Measurements from ENCODE around the gene SP6.

SP6 gene

GRCh38 chr17:47850692-47851573 lies at the start of gene SP6:
Gene SP6 (minus strand): TSS chr17:47851163. CDS start chr17:47848429, 2,734 bp downstream.
- H2AFZ ChIP-seq (ENCODE audit: low read depth, low read length): peak within 1 kb of the TSS; percentile 16; the same call in 1 of the 2 replicates
- H3K4me1 ChIP-seq (ENCODE audit: low read length): peaks cover 20% of the 10 kb centered on the region
- no peaks in the 10 kb centered on the region for H3K36me3 ChIP-seq (replicated peaks; ENCODE audit: low read depth, low read length)
- peak within 1 kb of the TSS; percentile 63 for H3K9ac ChIP-seq (ENCODE audit: low read length)
- H3K4me3 ChIP-seq (ENCODE audit: low read length): peak within 1 kb of the TSS; percentile 73
- H3K4me2 ChIP-seq (ENCODE audit: low read length): peak within 1 kb of the TSS; percentile 94
- peaks cover 43% of the 10 kb centered on the region for H3K27me3 ChIP-seq (ENCODE audit: low read depth, low read length)
- H4K20me1 ChIP-seq (ENCODE audit: insufficient read depth, low read length): no peaks in the 10 kb centered on the region
- H3K79me2 ChIP-seq (ENCODE audit: low read length): peaks cover 10% of the 10 kb centered on the region; the same call in 1 of the 2 replicates
- no peaks in the 10 kb centered on the region for H3K9me3 ChIP-seq (ENCODE audit: insufficient read depth, low read length)
- no peak for TF ChIP-seq EZH2phosphoT487 (IDR thresholded peaks at IDR 0.05; ENCODE audit: low read depth)
- no peak for TF ChIP-seq CTCF (IDR thresholded peaks at IDR 0.05; ENCODE audit: low read depth, low read length)
- no peak within 1 kb of the TSS for H3K27ac ChIP-seq (ENCODE audit: low read length)

GRCh38 chr17:47899643-47900042 lies 48.7 kb upstream of the SP6 start:
- Histone ChIP-seq H3K27me3 (ENCODE audit: low read depth, low read length) (no peaks in the 10 kb centered on the region), H3K27ac (ENCODE audit: low read length) (no peak overlapping the region), H4K20me1 (ENCODE audit: insufficient read depth, low read length) (no peaks in the 10 kb centered on the region; the same call in 1 of the 2 replicates), H3K4me1 (ENCODE audit: low read length) (peaks cover 16% of the 10 kb centered on the region), H3K79me2 (ENCODE audit: low read length) (peaks cover 17% of the 10 kb centered on the region), H2AFZ (ENCODE audit: low read depth, low read length) (no peak overlapping the region), H3K4me2 (ENCODE audit: low read length) (no peak overlapping the region), H3K36me3 (replicated peaks; ENCODE audit: low read depth, low read length) (peaks cover 6% of the 10 kb centered on the region), H3K9me3 (ENCODE audit: insufficient read depth, low read length) (no peaks in the 10 kb centered on the region), H3K4me3 (ENCODE audit: low read length) (no peak overlapping the region), H3K9ac (ENCODE audit: low read length) (no peak overlapping the region)
- TF ChIP-seq EZH2phosphoT487 (IDR thresholded peaks at IDR 0.05; ENCODE audit: low read depth) (no peak), CTCF (IDR thresholded peaks at IDR 0.05; ENCODE audit: low read depth, low read length) (no peak)

- H2AFZ ChIP-seq (ENCODE audit: low read depth, low read length): no peak overlapping the region
- TF ChIP-seq CTCF (IDR thresholded peaks at IDR 0.05; ENCODE audit: low read depth, low read length) (no peak), EZH2phosphoT487 (IDR thresholded peaks at IDR 0.05; ENCODE audit: low read depth) (no peak)
- peaks cover 6% of the 10 kb centered on the region for H3K36me3 ChIP-seq (replicated peaks; ENCODE audit: low read depth, low read length)
- H3K9ac ChIP-seq (ENCODE audit: low read length): no peak overlapping the region
- H3K4me1 ChIP-seq (ENCODE audit: low read length): peaks cover 21% of the 10 kb centered on the region
- no peaks in the 10 kb centered on the region; the same call in 1 of the 2 replicates for H4K20me1 ChIP-seq (ENCODE audit: insufficient read depth, low read length)
- no peaks in the 10 kb centered on the region for H3K9me3 ChIP-seq (ENCODE audit: insufficient read depth, low read length)
- H3K27me3 ChIP-seq (ENCODE audit: low read depth, low read length): no peaks in the 10 kb centered on the region
- no peak overlapping the region for H3K27ac ChIP-seq (ENCODE audit: low read length)
- no peak overlapping the region for H3K4me3 ChIP-seq (ENCODE audit: low read length)
- no peak overlapping the region for H3K4me2 ChIP-seq (ENCODE audit: low read length)
- H3K79me2 ChIP-seq (ENCODE audit: low read length): peaks cover 17% of the 10 kb centered on the region
These were observed 47.3 kb upstream of the SP6 start for GRCh38 chr17:47898241-47898640.

DNA sequence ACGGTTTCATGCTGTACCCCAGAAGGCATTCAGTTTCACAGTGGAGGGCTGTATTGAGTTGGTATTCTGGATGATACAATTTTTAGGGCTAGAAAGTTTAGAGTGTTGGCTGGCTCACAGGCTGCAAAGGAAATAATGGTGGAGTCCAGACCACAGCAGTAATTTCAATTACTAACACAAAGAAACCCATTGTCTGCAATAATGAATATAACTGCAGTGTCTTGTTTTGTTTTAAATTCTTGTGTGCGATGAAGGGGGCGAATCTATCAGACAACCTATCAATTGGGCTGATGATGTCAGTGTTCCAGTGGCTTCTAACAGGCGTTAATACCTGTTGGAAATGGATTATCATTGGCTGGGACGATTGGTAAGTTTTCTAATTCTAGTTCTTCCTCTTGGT lies 46.6 kb upstream of the SP6 start:
- peaks cover 6% of the 10 kb centered on the region for H3K36me3 ChIP-seq (replicated peaks; ENCODE audit: low read depth, low read length)
- no peaks in the 10 kb centered on the region; the same call in 1 of the 2 replicates for H4K20me1 ChIP-seq (ENCODE audit: insufficient read depth, low read length)
- peak overlapping the region; percentile 84 for H3K9ac ChIP-seq (ENCODE audit: low read length)
- H3K27me3 ChIP-seq (ENCODE audit: low read depth, low read length): no peaks in the 10 kb centered on the region
- H3K27ac ChIP-seq (ENCODE audit: low read length): no peak overlapping the region
- peak overlapping the region; percentile 91 for H3K4me2 ChIP-seq (ENCODE audit: low read length)
- TF ChIP-seq CTCF (IDR thresholded peaks at IDR 0.05; ENCODE audit: low read depth, low read length): no peak
- no peak for TF ChIP-seq EZH2phosphoT487 (IDR thresholded peaks at IDR 0.05; ENCODE audit: low read depth)
- peaks cover 21% of the 10 kb centered on the region for H3K4me1 ChIP-seq (ENCODE audit: low read length)
- no peaks in the 10 kb centered on the region for H3K9me3 ChIP-seq (ENCODE audit: insufficient read depth, low read length)
- peak overlapping the region; percentile 95 for H3K4me3 ChIP-seq (ENCODE audit: low read length)
- peaks cover 17% of the 10 kb centered on the region for H3K79me2 ChIP-seq (ENCODE audit: low read length)
- H2AFZ ChIP-seq (ENCODE audit: low read depth, low read length): no peak overlapping the region

All from OCI-LY3 (cell line).